Astrocyte (in vitro differentiated cells and primary cell): ENCODE measurements around the gene C19orf73. TPM values are rescaled to one million over a fixed set of nuclear protein-coding genes. Genes with fewer than 3 reads are reported as not detected.
A peak's percentile ranks its signal among the peaks of the same experiment; 100 is the strongest.

Experiments
- DNase-seq: peaks from one replicate; pipeline ENCODE4 v3.0.0-alpha.2; 2010; ENCODE audit warnings: low read depth
- FAIRE-seq: peaks from 2 replicates; lab custom pipeline; 2011; peaks lifted over from hg19 to GRCh38; lab: Jason Lieb, UNC
- H2AFZ ChIP-seq: 2 replicates; pipeline ENCODE4 v1.6.0; 2012; ENCODE audit warnings: low read depth, low read length, inconsistent platforms
- H3K27ac ChIP-seq: 2 replicates; pipeline ENCODE4 v1.5.1; 2011; ENCODE audit warnings: low read depth, low read length, inconsistent platforms
- H3K27me3 ChIP-seq: 2 replicates; pipeline ENCODE4 v1.6.0; 2011; ENCODE audit warnings: low read length, inconsistent platforms; ENCODE audit not compliant: insufficient read depth
- H3K36me3 ChIP-seq: 2 replicates; pipeline ENCODE4 v1.5.1; 2011; ENCODE audit warnings: low read length, inconsistent platforms; ENCODE audit not compliant: insufficient read depth
- H3K4me1 ChIP-seq: 2 replicates; pipeline ENCODE4 v1.5.1; 2011; ENCODE audit warnings: low read length, inconsistent platforms; ENCODE audit not compliant: insufficient read depth
- H3K4me2 ChIP-seq: 2 replicates; pipeline ENCODE4 v1.6.0; 2012; ENCODE audit warnings: low read length, inconsistent platforms
- H3K4me3 ChIP-seq: 2 replicates; pipeline ENCODE4 v1.5.1; 2011; ENCODE audit warnings: low read depth, mild to moderate bottlenecking, low read length, inconsistent platforms; ENCODE audit not compliant: insufficient read depth
- H3K79me2 ChIP-seq: 2 replicates; pipeline ENCODE4 v1.6.0; 2012; ENCODE audit warnings: mild to moderate bottlenecking, low read length, inconsistent platforms; ENCODE audit not compliant: insufficient read depth
- H3K9ac ChIP-seq: 2 replicates; pipeline ENCODE4 v1.6.0; 2012; ENCODE audit warnings: mild to moderate bottlenecking, low read length, inconsistent platforms
- H3K9me3 ChIP-seq: 2 replicates; pipeline ENCODE4 v1.5.1; 2012; ENCODE audit warnings: low read depth, mild to moderate bottlenecking, low read length, inconsistent platforms; ENCODE audit not compliant: insufficient read depth
- H4K20me1 ChIP-seq: 2 replicates; pipeline ENCODE4 v1.6.0; 2012; ENCODE audit warnings: low read length, inconsistent platforms; ENCODE audit not compliant: insufficient read depth
- H3K27ac Mint-ChIP-seq: one replicate; pipeline ENCODE4 v1.8.0; 2021; ENCODE audit warnings: mild to moderate bottlenecking, mixed read lengths; ENCODE audit not compliant: unreplicated experiment
- H3K27me3 Mint-ChIP-seq: one replicate; pipeline ENCODE4 v1.8.0; 2021; ENCODE audit warnings: low read depth, mixed read lengths; ENCODE audit not compliant: unreplicated experiment
- H3K36me3 Mint-ChIP-seq: one replicate; pipeline ENCODE4 v1.8.0; 2021; ENCODE audit warnings: low read depth, mixed read lengths; ENCODE audit not compliant: unreplicated experiment
- H3K4me1 Mint-ChIP-seq: one replicate; pipeline ENCODE4 v1.8.0; 2021; ENCODE audit warnings: low read depth, mixed read lengths; ENCODE audit not compliant: unreplicated experiment
- H3K4me3 Mint-ChIP-seq: one replicate; pipeline ENCODE4 v1.8.0; 2021; ENCODE audit warnings: mild to moderate bottlenecking, moderate library complexity, mixed read lengths; ENCODE audit not compliant: unreplicated experiment
- H3K9me3 Mint-ChIP-seq: one replicate; pipeline ENCODE4 v1.8.0; 2021; ENCODE audit warnings: mild to moderate bottlenecking, mixed read lengths; ENCODE audit not compliant: unreplicated experiment
- CTCF ChIP-seq: IDR thresholded peaks from 2 replicates; pipeline ENCODE4 v1.5.1; 2011; ENCODE audit warnings: low read depth, mild to moderate bottlenecking, inconsistent platforms, low read length, moderate library complexity; ENCODE audit not compliant: insufficient read depth
- EZH2 ChIP-seq: IDR thresholded peaks from 2 replicates; pipeline ENCODE4 v1.6.1; 2012; ENCODE audit warnings: mild to moderate bottlenecking, low read length, inconsistent platforms; ENCODE audit not compliant: insufficient read depth
- total RNA-seq: library from RNA; stranded (reverse); gene quantifications from 2 replicates; pipeline ENCODE4 v1.2.1, GENCODE V29; 2021

Gene C19orf73
- total RNA-seq, 1 donor from 2014 or later, result 0.73 TPM

- peaks cover 24% of the 10 kb centered on the region for H3K36me3 Mint-ChIP-seq
- peaks cover 88% of the 10 kb centered on the region for H4K20me1 ChIP-seq
- peaks cover 42% of the 10 kb centered on the region for H3K36me3 ChIP-seq
Measured at GRCh38 chr19:49091391-49092038, 27.4 kb downstream of the C19orf73 start.

GRCh38 chr19:49086296-49086695 is 32.6 kb downstream of the C19orf73 start:
- DNase-seq (no peak), FAIRE-seq (no peak)
- H3K4me1 Mint-ChIP-seq, result peaks cover 4% of the 10 kb centered on the region
- peak overlapping the region; percentile 99 for H3K4me3 Mint-ChIP-seq
- H3K36me3 Mint-ChIP-seq, result peaks cover 18% of the 10 kb centered on the region
- H3K27ac Mint-ChIP-seq, result peak overlapping the region; percentile 95
- H3K27me3 Mint-ChIP-seq, result no peaks in the 10 kb centered on the region
- peak overlapping the region; percentile 94 for H3K9ac ChIP-seq
- H3K27me3 ChIP-seq, result no peaks in the 10 kb centered on the region
- H3K9me3 ChIP-seq, result peaks cover 3% of the 10 kb centered on the region
- H4K20me1 ChIP-seq, result peaks cover 54% of the 10 kb centered on the region
- H3K9me3 Mint-ChIP-seq, result no peaks in the 10 kb centered on the region
- peak overlapping the region; percentile 95 for H3K4me2 ChIP-seq
- peak overlapping the region; percentile 81 for H3K4me3 ChIP-seq
- TF ChIP-seq EZH2, result no peak
- no peak for TF ChIP-seq CTCF
- H3K79me2 ChIP-seq, result peaks cover 58% of the 10 kb centered on the region
- H3K27ac ChIP-seq, result peak overlapping the region; percentile 91
- H3K36me3 ChIP-seq, result peaks cover 23% of the 10 kb centered on the region
- peaks cover 19% of the 10 kb centered on the region for H3K4me1 ChIP-seq
- no peak overlapping the region for H2AFZ ChIP-seq

More at GRCh38 chr19:49091391-49092038, 27.4 kb downstream of the C19orf73 start:
- Mint-ChIP-seq H3K4me1 (peaks cover 4% of the 10 kb centered on the region), H3K27ac (no peak overlapping the region), H3K9me3 (no peaks in the 10 kb centered on the region), H3K27me3 (no peaks in the 10 kb centered on the region), H3K4me3 (no peak overlapping the region)
- Histone ChIP-seq H3K9me3 (no peaks in the 10 kb centered on the region), H3K4me2 (no peak overlapping the region), H3K27ac (no peak overlapping the region), H2AFZ (no peak overlapping the region), H3K4me3 (no peak overlapping the region), H3K79me2 (peaks cover 84% of the 10 kb centered on the region), H3K4me1 (peaks cover 9% of the 10 kb centered on the region), H3K27me3 (no peaks in the 10 kb centered on the region), H3K9ac (no peak overlapping the region)
- TF ChIP-seq CTCF (no peak), EZH2 (no peak)
- FAIRE-seq (no peak), DNase-seq (no peak)

GRCh38 chr19:49085868-49086232 is 33.1 kb downstream of the C19orf73 start:
- Histone ChIP-seq H3K9ac (peak overlapping the region; percentile 94), H4K20me1 (peaks cover 49% of the 10 kb centered on the region), H3K4me3 (peak overlapping the region; percentile 81), H3K27ac (peak overlapping the region; percentile 91), H2AFZ (peak overlapping the region; percentile 83), H3K4me2 (peak overlapping the region; percentile 95), H3K79me2 (peaks cover 53% of the 10 kb centered on the region), H3K9me3 (peaks cover 3% of the 10 kb centered on the region), H3K4me1 (peaks cover 19% of the 10 kb centered on the region), H3K27me3 (no peaks in the 10 kb centered on the region), H3K36me3 (peaks cover 20% of the 10 kb centered on the region)
- Mint-ChIP-seq H3K9me3 (no peaks in the 10 kb centered on the region), H3K4me1 (peaks cover 4% of the 10 kb centered on the region), H3K27me3 (no peaks in the 10 kb centered on the region), H3K4me3 (peak overlapping the region; percentile 99), H3K27ac (peak overlapping the region; percentile 95), H3K36me3 (peaks cover 17% of the 10 kb centered on the region)
- TF ChIP-seq EZH2 (no peak), CTCF (no peak)
- FAIRE-seq (no peak), DNase-seq (no peak)
